ENCODE data around the gene PIANP.

Gene PIANP

DNA sequence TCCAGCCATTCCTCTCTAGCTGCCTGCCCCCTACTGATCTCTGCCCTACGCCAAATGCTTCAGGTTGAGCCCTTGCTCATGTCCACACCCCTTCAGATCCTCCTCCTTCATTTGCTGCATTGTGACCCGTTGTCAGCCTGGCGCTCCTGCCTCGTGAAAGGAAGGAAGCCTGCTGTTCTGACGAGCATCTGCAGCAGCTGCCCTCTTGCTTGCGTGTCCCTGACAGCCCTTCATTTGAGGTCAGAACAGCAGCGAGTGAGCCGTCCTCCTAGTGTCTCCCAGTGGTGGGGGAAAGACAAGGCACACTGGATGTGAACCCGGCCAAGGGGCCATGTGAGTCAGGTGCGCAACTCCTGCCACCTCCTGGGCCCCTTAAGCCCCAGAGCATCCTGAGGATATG is 3.0 kb upstream of the PIANP start:
- DNase-seq (ENCODE audit: low read depth): no peak

DNA sequence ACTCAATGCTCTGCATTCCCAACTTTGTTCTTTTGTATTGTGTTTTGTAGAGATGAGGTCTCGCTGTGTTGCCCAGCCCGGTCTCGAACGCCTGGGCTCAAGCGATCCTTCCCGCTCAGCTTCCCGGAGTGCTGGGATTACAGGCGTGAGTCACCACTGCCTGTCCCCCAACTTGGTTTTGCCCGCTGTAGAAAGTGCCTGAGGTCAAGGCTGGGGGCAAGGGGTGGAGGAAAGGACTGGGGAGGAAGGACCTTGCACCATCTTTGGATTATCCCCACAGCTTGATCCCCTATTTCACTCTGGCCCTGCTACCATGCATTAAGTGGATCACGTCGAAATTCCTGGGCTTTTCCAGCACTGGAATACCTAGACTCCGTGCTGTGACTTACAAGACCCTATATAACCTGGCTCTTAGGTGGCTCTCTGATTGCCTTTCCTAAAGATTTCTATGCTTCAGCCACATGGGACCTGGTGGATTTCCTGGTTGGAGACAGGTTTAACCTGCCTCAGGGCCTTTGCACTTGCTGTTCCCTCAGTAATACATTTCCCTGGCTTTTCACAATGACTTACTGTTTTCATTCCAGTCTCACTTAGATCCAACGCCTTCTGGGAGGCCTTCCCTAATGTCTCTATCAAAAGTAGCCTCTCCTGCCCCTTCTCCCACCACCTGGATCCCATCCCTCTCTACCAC is 608 bp upstream of the PIANP start:
- no peak for DNase-seq (ENCODE audit: low read depth)

DNA sequence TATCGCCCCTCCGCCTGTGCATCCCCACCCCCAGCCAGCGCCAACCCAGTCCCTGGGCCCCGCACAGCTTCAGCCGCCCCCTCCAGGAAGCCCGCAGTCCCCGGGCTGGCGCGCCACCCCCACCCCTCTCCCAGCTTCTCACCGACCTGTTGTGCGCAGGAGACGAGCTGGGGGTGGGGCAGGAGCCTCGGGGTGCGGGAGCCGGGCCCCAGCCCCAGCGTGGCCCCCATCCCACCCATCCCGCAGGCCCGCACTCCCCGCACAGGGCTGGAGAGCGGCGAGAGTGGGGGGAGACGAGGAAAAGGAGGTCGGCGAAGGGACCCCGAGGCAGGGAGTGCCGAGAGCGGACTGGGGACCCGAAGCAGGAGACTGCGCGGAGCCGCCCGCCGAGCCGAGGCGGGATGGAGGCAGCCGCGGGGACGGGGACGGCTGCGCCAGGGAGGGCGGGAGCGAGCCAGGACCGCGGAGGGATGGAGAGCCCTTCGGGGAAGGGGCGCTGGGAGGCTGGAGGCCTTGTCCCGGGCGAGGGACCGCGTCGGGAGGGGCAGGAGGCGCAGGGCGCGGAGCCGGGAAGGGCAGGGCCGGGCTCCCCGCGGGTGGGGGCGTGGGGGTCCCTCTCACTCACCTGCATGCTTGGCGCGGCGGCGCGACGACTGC is 498 bp downstream of the PIANP start:
- no peak for DNase-seq (ENCODE audit: low read depth)

DNA sequence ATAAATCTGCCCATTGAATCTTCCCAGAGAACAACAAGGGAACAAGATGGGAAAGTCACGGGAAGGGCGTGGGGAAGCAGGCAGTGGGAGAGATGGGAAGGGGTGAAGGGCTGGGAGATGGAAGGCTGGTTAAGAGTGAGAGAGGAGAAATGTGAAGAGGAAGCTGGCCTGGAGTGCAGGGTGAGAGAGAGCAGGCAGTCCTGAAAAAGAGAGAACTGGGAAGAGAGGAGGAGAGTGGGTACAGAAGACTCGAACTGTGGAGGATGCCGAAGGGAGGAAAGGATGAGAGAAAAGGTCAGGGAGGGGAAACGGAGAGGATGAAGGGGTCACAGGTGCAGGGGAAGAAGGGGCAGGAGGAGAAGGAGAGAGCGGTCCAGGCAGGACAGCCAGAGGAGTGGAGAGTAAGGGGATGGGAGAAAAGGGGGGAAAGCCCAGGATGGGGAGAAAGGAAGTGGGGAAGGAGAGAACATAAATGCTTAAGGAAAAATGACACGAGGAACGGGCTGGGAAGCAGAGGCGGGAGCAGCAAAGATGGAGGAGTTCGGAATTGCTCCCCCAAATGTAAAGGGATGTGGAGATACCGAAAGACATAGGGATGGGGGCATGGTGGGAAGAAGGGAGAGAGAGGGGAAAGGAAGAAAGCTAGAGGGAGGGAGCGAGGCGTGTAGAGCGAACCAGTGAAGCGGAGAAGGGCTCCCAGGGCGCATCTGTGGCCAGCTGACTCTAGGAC is 1.2 kb downstream of the PIANP start:
- no peak for DNase-seq (ENCODE audit: low read depth)

DNA sequence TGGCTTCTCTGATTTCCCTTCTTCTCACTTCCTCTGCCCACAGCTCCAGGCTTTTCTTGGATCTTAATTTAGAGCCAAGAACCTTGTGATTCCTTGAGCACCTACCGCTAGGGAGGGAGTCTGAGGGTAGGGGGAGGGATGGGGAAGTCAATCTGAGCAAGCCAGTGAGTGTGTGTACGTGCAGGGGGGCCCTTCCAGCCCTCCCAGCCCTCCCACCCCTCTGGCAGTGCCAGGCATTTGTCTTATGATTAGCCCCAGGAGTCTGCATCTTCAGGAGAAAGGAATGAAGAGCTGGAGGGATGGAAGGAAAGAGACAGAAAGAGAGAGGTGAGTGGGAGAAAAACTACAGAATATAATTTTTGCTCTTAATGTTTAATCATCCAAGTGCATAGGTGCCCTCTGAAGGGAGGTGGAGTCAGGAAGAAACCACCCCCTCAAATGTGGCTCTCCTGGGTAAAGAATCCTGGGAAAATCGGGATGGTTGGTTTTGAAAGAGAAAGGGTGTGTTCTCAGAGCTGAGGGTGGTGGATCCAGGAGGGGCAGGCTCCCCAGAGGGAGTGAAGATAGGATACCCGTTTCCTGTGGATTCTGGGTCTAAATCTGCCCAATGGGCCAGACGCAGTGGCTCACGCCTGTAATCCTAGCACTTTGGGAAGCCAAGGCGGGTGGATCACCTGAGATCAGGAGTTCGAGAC is 2.1 kb downstream of the PIANP start:
- DNase-seq (ENCODE audit: low read depth): no peak

DNA sequence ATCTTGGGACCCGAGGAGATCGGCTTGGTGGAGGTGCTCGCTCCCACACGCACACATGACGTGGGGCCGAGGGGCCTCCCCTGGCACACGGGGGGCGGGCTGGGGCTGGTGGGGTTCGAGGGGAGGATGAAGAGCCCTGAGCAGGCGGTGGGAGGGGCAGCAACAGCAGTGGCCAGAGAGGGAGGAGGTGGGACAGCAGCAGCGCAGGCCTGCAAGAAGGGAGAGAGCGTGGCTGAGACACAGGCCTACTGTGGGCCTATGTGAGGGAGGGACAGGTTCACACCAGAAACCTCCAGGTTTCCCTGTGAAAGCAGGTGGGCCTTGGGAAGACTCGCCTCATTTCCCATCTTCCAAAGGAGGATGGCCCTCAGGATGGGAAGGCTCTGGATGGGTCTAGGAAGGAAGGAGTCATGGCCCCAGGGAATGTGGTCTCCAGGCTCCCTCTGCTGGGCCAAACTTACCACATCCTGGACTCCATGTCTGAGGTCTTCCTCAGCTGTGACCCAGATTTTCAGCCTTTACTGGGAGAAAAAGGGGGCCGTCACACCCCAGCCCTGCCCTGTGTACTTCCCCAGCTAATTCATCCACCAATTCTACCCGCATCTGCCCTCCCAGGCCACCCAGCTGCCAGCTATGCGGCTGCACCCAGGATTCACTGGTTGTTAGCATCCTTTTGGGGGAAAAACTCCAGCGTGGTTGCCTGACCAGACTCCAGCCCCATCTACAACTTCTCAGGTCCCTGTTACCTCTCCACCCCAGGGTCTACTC is 2.8 kb downstream of the PIANP start:
- peak; percentile 57 for DNase-seq (ENCODE audit: low read depth)

DNA sequence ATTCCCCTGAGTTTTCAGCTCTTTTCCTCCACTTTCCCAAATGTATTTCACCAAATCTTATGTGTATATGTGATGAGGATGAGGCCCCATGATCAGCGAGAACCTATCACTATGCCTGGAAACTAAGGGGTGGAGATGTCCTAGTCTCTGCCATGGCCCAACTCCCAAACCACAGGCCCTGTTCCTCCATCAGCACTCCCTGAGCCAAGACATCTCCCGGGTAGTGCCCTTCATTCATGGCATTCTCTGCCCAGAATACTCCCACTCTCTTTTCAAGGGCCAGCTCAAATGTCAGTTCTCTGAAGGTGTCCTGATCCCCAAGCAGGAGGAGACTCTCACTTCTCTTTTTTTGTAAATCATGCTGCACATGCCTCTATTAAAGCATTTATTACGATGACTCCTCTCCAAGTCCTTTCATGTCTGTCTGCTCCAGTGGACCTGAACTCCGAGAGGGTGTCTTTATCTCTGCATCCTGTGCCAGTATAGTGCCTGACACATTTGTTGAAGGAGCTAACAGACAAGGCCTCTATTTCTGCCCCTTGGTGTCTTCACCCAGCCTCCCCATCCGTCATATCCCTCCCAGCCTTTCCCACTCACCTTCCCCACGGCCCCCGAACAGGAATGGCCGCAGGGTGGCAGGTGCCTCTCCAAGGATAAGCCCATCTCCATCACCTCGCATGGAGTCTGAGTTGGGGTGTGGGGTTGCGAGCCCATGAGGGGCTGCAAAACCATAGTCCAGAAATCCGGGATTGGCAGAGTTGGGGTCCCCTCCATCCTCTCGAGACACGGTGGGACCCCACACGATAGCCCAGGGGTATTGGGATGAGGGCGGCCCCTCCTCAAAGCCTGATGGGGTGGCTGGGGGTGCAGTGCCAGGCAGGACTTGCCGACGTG is 3.7 kb downstream of the PIANP start:
- DNase-seq (ENCODE audit: low read depth): no peak

DNA sequence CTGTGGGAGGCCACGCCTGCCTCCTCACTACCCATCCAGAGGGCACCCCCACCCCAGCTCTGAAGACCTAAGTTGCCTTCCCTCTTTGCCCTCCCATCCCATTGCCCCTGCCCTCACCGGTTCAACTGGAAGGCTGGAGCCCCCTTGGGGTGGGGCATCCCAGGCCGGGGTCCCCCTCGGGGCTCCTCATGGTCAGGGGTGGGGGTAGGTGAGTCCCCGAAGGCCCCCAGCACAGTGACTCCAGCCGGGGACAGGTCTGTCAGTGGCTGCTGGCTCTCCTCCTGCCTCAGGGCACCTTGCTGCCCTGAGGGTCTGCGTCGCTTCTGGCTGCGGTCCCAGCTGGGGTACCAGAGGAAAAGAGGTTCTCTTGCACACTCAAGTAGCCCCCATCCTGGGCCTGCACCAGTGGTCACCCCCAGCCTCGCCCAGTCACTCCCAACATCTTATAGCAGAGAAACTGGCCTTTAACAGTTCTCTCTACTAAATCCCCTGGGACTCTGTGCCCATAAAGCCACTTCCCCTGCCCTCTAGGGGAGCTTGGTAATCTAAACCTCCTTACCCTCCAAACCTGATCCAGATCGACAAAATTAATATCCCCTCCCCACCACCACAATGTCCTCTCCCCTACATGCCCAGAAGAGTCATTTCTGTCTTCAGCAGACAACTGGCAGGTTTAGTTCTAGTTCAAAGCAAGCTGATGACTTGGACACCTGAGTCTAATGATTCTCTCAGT is 5.1 kb downstream of the PIANP start:
- DNase-seq (ENCODE audit: low read depth): no peak

DNA sequence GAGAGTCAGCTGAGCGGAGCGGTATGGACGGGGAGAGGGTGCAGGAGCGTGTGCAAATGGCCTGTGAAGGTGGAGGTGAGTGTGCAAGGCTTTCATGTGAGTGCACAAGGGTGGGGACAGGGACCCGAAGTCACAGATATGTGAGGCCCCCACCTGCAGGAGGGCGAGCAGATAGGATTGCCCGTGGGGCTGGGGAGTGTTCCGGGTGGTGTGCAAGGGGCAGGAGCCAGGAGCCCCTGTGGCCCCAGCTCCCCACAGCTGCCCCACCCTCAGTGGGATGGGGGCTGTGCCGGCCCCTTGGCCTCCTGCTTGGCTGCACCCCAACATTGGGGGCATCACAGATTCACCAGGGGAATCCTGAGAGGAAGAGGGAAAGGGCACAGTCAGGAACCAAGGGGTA is 5.9 kb downstream of the PIANP start:
- DNase-seq (ENCODE audit: low read depth): no peak

DNA sequence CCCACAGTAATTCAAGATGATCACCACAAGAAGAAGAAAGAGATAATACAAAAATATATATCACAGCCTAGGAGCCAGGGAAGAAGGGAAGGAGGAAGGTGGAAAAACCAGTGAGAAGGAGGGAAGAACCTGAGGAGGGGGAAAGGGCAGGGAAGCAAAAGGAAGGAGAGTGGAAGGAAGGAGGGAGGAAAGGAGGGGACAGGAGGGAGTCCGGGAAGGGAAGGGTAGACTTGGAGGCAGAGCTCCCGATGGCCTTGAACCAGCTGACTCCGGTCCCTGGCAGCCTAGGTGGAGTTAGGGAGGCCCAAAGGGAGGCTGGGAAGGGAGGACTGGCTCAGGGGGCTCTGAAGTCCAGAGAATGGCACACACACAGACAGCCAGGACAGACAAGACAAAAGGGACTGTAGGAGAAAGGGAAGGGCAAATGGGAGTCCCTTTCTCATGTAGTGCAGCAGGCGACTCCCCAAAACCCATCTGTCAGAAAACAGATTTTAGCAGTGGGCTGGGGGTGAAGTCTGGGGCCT is 6.7 kb downstream of the PIANP start:
- no peak for DNase-seq (ENCODE audit: low read depth)

DNA sequence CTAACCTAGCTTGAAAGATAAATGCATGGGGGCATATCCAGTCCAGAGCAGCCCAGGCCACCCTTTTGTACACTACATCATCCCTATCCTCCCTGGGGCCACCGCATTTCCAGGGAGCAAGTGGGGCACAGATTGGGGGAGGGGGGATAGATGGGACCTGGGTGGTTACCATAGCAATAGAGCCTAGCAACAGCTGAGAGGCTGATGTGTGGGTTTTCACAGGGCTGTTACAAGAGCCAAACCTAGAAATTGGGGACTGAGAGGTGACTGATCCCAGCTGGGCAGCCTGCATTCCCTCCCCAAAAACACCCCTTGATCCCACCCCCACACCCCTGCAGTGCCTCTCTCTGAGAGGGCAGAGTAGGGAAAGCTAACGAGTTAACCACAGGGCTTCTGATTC is 7.7 kb downstream of the PIANP start:
- DNase-seq (ENCODE audit: low read depth): no peak

DNA sequence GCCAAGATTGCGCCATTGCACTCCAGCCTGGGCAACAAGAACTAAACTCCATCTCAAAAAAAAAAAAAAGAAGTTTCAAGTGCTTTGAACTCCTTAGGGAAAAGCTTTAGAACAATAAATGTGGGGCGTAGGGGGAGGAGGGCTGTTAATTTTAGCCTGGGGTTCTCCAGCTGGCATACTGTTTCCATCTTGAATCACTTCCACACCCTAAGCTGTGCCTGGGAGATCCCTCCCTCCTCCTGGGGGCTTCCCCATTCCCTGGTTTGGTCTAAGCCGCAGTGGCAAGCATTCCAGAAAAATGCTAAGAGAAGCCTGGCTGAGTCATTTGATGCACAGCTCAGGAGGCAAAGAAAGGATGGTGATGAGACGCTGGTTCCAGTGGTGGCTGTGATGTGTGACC is 9.1 kb downstream of the PIANP start:
- DNase-seq (ENCODE audit: low read depth): peak; percentile 53

DNA sequence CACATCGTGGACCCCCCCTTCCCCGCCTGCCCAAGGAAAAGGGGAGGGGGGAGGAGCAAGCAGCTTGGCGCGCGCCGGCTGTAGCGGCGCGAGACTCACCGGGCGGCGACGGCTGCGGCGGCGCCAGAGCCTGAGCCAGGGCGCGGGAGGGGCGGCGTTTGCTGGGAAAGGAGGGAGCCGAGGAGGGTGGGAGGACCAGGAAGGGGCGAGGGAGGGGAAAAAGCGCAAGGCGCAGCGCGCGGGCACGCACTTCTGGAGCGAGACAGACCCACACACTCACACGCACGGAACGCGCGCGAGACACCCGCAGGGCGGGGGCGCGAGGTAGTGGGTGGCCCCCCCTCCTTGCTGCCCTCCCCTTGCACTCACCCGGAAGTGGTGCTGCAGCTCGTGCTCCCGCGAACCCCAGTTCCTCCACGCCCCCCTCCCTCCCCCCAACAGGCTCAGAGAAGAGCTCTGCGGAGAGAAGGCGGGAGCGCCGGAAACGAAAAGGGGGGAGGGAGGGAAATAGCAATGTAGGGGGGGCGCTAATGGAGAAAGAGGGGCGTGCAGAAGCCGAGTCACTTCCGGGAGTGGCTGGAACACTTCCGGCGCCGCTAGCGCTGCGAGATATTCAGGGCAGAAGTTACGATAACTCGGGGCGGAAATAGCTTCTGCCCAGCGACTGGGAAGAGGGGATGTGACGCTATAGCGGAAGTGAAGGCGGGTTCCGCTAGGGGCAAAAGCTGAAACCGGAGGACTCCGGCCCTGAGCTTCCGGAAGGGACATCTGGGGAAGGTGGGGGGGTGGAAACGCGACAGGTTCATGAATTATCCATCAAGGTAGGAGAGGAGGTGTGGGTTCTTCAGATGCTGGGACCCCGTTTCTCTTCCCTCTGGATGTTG is 11.4 kb downstream of the PIANP start, which contains the start of gene ZNF384:
TSS of gene ZNF384 (minus strand) at position 377 of the 884 bp plus-strand sequence. CDS start 9,855 bp downstream, outside the sequence.
- DNase-seq (ENCODE audit: low read depth): peak; percentile 99

DNA sequence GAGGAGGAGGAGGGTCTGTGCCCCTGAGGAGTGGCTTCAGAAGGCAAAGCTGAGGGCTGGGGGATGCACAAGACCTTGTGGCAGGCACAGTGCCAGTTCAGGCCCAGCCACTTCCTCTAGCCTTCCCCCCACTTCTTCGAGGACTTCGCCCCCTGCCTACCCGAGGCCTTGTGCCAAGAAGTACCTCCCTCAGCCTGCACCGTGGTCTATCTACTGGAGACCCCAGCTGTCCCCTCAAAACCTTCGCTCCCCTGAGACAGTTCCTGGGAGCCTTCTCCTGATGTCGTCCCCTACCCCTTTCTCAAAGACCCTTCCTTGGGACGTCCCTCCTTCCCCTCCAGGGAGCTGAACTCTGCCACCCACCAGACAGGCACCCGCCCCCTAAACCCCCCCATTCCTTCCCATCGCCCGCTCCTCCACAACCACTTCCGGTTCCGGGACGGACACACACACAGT is 12.0 kb downstream of the PIANP start:
- DNase-seq (ENCODE audit: low read depth): no peak

DNA sequence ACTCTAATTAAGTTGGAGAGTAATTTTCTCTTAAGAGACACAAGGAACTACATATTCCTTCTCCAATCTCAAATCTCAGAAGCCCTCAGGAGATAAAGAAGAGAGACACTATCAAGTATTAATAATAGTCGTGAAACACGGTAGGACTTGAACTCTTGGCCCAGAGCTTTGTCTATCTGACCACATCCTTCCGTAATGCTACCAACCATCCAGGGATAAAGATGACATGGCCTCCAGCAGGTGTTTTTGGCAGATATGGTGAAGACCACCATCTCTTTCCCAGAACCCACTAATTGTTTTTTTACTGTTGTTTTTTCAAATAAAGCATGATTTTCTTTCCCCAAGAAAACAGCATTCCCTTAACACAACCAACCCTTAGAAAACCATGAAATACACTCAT is 14.8 kb downstream of the PIANP start:
- DNase-seq (ENCODE audit: low read depth): no peak

DNA sequence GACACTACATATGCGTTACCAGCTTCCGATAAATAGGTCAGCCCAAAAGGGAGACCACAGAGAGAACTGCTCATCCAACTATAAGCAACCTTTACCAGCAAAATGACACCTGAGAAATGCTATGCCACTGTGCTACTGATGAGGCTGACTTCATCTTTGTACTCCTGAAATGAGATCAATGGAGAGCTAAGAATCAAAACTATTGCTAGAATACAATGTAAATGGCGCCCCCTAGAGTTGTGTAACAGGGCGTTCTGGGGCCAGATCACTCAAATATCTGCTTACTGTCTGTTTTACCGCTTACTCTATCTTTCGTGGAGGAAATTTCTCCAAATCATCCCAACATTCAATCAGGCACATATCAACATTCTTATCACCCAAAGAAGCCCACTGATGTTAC is 16.0 kb downstream of the PIANP start:
- no peak for DNase-seq (ENCODE audit: low read depth)

DNA sequence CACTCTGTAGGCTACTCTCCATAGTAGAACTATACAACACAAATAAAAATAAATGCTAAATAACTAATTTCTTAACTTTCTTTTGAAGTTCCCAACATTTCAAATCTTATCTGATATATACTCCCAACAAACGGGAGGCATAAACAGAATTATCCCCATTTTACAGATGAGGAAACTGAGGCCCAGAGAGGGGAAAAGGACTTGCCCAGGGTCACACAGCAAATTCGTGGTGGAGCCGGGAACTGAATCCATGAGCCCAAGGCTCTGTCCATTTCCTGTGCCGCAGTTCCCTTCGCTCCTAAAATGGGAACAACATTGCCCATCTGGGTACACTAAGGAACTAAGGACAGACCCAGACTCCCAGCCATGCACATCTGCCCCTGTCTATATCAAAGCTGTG is 23.7 kb downstream of the PIANP start:
- no peak for DNase-seq (ENCODE audit: low read depth)

DNA sequence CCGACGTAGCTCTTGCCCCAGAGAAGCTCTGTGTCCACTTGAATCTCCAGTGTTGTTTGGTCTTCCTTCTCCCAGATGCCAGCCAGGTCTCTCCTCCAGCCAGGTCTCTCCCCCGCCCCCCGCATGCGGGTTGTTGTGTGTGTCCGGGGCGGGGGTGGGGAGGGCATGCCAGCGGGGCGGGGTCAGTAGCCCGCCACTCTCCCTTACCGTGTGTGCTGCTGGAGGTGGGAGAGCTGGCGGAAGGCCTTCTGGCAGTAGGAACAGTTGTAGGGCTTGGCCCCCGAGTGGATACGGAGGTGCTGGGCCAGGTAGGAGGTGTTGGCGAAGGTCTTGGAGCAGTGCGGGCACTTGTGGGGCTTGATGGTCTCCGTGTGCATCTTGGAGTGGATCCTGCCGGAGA is 28.5 kb downstream of the PIANP start:
- no peak for DNase-seq (ENCODE audit: low read depth)

Data from amniotic epithelial cell (primary cell).